ENCODE data around the gene ADGRG4.

The ADGRG4 gene

DNA sequence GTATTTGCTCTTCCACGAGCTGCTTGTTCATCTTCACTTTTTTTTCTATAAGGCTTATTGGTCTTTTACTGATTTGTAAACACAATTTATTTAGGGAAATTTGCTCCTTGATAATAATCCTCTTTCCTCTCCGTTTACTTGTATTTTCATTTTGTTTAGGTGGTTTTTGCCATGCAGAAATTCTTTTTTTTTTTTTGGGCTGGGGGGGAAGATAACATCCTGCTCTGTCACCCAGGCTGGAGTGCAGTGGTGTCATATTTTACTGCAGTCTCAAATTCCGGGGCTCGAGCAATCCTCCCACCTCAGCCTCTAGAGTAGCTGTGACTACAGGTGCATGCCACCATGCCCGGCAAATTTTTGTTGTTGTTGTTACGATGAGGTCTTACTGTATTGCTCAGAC, 155.4 kb downstream of the ADGRG4 start:
- no peak for DNase-seq (ENCODE audit: low read depth, low spot score)

- DNase-seq (ENCODE audit: low read depth, low spot score): no peak
Measured at GRCh38 chrX:136457303-136457917, 156.6 kb downstream of the ADGRG4 start.

GRCh38 chrX:136464589-136464988, 163.8 kb downstream of the ADGRG4 start:
- DNase-seq (ENCODE audit: low read depth, low spot score): no peak

All from ELF-1 (cell line).